Liver (tissue), 9 donors: ENCODE measurements around the gene RSAD2. TPM values are rescaled to one million over a fixed set of nuclear protein-coding genes. Genes with fewer than 3 reads are reported as not detected.

Experiments
- DNase-seq: peaks from one replicate; pipeline ENCODE4 v3.0.0-alpha.2; 2017; ENCODE audit warnings: low spot score
- H3K27ac ChIP-seq, 2 donors: one replicate each; pipeline ENCODE4 v1.7.0; 2013; ENCODE audit warnings: inconsistent platforms in 2 of 2, low read length in 2 of 2, control low read depth in 1 of 2, low read depth in 1 of 2, mild to moderate bottlenecking in 1 of 2
- H3K27me3 ChIP-seq, 4 donors: one replicate each; pipeline versions ENCODE4 v1.6.1 to v1.7.0; 2013; ENCODE audit warnings: low read length in 3 of 4, inconsistent platforms in 1 of 4, mild to moderate bottlenecking in 1 of 4, moderate library complexity in 1 of 4; ENCODE audit not compliant: control insufficient read depth in 4 of 4, insufficient read depth in 4 of 4
- H3K36me3 ChIP-seq, 4 donors: one replicate each; pipeline versions ENCODE4 v1.6.1 to v1.7.0; 2013; ENCODE audit warnings: low read length in 3 of 4, mild to moderate bottlenecking in 3 of 4, low read depth in 1 of 4, moderate library complexity in 1 of 4; ENCODE audit not compliant: control insufficient read depth in 4 of 4, insufficient read depth in 3 of 4
- H3K4me1 ChIP-seq, 4 donors: one replicate each; pipeline versions ENCODE4 v1.6.1 to v1.7.0; 2013; ENCODE audit warnings: low read length in 3 of 4, mild to moderate bottlenecking in 3 of 4, moderate library complexity in 1 of 4; ENCODE audit not compliant: control insufficient read depth in 4 of 4, insufficient read depth in 4 of 4
- H3K4me3 ChIP-seq, 3 donors: one replicate each; pipeline versions ENCODE4 v1.6.1 to v1.7.0; 2013; ENCODE audit warnings: low read length in 3 of 3, control low read depth in 1 of 3, low read depth in 1 of 3, mild to moderate bottlenecking in 1 of 3
- H3K9ac ChIP-seq, 2 donors: one replicate each; pipeline ENCODE4 v1.7.0; 2013; ENCODE audit warnings: low read length in 2 of 2, mild to moderate bottlenecking in 2 of 2, moderate library complexity in 2 of 2, control low read depth in 1 of 2, low read depth in 1 of 2
- H3K9me3 ChIP-seq, 4 donors: one replicate each; pipeline versions ENCODE4 v1.6.1 to v1.7.0; 2013; ENCODE audit warnings: low read length in 3 of 4; ENCODE audit not compliant: control insufficient read depth in 4 of 4
- ATF3 ChIP-seq: IDR thresholded peaks from 2 replicates; pipeline ENCODE4 v1.6.1; 2016; ENCODE audit warnings: antibody characterized with exemption
- CTCF ChIP-seq: fragments of 150-350 bp; IDR thresholded peaks from 2 replicates; pipeline ENCODE4 v1.5.1; 2017; ENCODE audit warnings: improper control_type of control experiment, low read depth, low read length; ENCODE audit not compliant: missing input control
- EGR1 ChIP-seq, 2 donors: IDR thresholded peaks; 2 replicates each; pipeline ENCODE4 v1.6.1; 2016 to 2018; ENCODE audit warnings: antibody characterized with exemption in 2 of 2, low read depth in 2 of 2
- FOXA1 ChIP-seq: IDR thresholded peaks from 2 replicates; pipeline ENCODE4 v1.6.1; 2016; ENCODE audit warnings: antibody characterized with exemption
- FOXA2 ChIP-seq: IDR thresholded peaks from 2 replicates; pipeline ENCODE4 v1.6.1; 2016; ENCODE audit warnings: antibody characterized with exemption
- GABPA ChIP-seq, 2 donors: IDR thresholded peaks in 1 of 2; conservative IDR thresholded peaks in 1 of 2; 2 replicates each; pipeline ENCODE4 v1.6.1; 2016; ENCODE audit warnings: antibody characterized with exemption in 2 of 2, mild to moderate bottlenecking in 1 of 2, moderate library complexity in 1 of 2
- HNF4A ChIP-seq, 2 donors: conservative IDR thresholded peaks; 2 replicates each; pipeline ENCODE4 v1.6.1; 2016; ENCODE audit warnings: antibody characterized with exemption in 2 of 2, mild to moderate bottlenecking in 2 of 2
- HNF4G ChIP-seq: IDR thresholded peaks from 2 replicates; pipeline ENCODE4 v1.6.1; 2016; ENCODE audit warnings: antibody characterized with exemption
- JUND ChIP-seq, 2 donors: IDR thresholded peaks; 2 replicates each; pipeline ENCODE4 v1.6.1; 2016; ENCODE audit warnings: antibody characterized with exemption in 2 of 2
- NR2F2 ChIP-seq: IDR thresholded peaks from 2 replicates; pipeline ENCODE4 v1.6.1; 2016; ENCODE audit warnings: antibody characterized with exemption
- RAD21 ChIP-seq, 2 donors: IDR thresholded peaks; 2 replicates each; pipeline ENCODE4 v1.6.1; 2016; ENCODE audit warnings: antibody characterized with exemption in 2 of 2, mild to moderate bottlenecking in 2 of 2
- REST ChIP-seq: IDR thresholded peaks from 2 replicates; pipeline ENCODE4 v1.6.1; 2016; ENCODE audit warnings: antibody characterized with exemption, mild to moderate bottlenecking
- RXRA ChIP-seq, 2 donors: IDR thresholded peaks; 2 replicates each; pipeline ENCODE4 v1.6.1; 2017 to 2018; ENCODE audit warnings: antibody characterized with exemption in 2 of 2, mild to moderate bottlenecking in 1 of 2
- SP1 ChIP-seq: IDR thresholded peaks from 2 replicates; pipeline ENCODE4 v1.6.1; 2018; ENCODE audit warnings: antibody characterized with exemption, mild to moderate bottlenecking
- TAF1 ChIP-seq: conservative IDR thresholded peaks from 2 replicates; pipeline ENCODE4 v1.6.1; 2016; ENCODE audit warnings: antibody characterized with exemption, mild to moderate bottlenecking
- YY1 ChIP-seq: IDR thresholded peaks from 2 replicates; pipeline ENCODE4 v1.6.1; 2016; ENCODE audit warnings: antibody characterized with exemption, mild to moderate bottlenecking
- ZBTB33 ChIP-seq: IDR thresholded peaks from 2 replicates; pipeline ENCODE4 v1.6.1; 2016; ENCODE audit warnings: antibody characterized with exemption
- WGBS: extraction: QIAGEN DNeasy Blood & Tissue Kit; methylation state at CpG from one replicate; pipeline ENCODE4 v1.1.7; 2013; 5-methylcytosine and 5-hydroxymethylcytosine counted together
- polyA plus RNA-seq, 2 donors: library from polyadenylated mRNA; stranded (reverse) in 1 of 2; unstranded in 1 of 2; fragments of 200-250 nt in 1 of 2; fragments of >200 nt in 1 of 2; fragmentation: Nextera tagmentation in 1 of 2; extraction: Ambion mirVana in 1 of 2; gene quantifications; one replicate each; pipeline versions ENCODE4 v1.2.1 to v1.2.3, GENCODE V29; 2013 to 2015
- total RNA-seq, 2 donors: library from RNA; depleted of rRNA; stranded (reverse); fragments of >200 nt; gene quantifications; one replicate each; pipeline ENCODE4 v1.2.3, GENCODE V29; 2014
- donor health status: healthy.
- donor health status: healthy.
- donor health status: healthy.
- donor health status: healthy.
- donor health status: healthy.

RSAD2 gene
- total and polyA plus RNA-seq, 4 donors: 1.3 to 15.9 (median 1.9) TPM

- TF ChIP-seq REST (no peak), FOXA2 (no peak)
Observed at GRCh38 chr2:6923319-6923718, 45.7 kb downstream of the RSAD2 start (continued).

GRCh38 chr2:6924101-6924923, 46.7 kb downstream of the RSAD2 start:
- no peaks in the 10 kb centered on the region for H3K27me3 ChIP-seq
- no peaks in the 10 kb centered on the region for H3K36me3 ChIP-seq
- no peak for DNase-seq
- whole genome bisulfite sequencing: 96% methylated on average over 19 of the region's 19 CpGs
- no peak overlapping the region for H3K9ac ChIP-seq
- no peaks in the 10 kb centered on the region for H3K9me3 ChIP-seq
- no peak overlapping the region for H3K4me3 ChIP-seq
- H3K4me1 ChIP-seq: peaks cover 0 to 5% (median 4%) of the 10 kb centered on the region in 4 donors
- TF ChIP-seq NR2F2: no peak
- TF ChIP-seq ATF3: no peak
- no peak for TF ChIP-seq JUND (IDR thresholded peaks at IDR 0.05)
- H3K27ac ChIP-seq: no peak overlapping the region

- Histone ChIP-seq H3K27ac (no peak overlapping the region), H3K4me3 (no peak overlapping the region), H3K27me3 (no peaks in the 10 kb centered on the region), H3K9me3 (no peaks in the 10 kb centered on the region), H3K4me1 (peaks cover 0 to 5% (median 4%) of the 10 kb centered on the region in 4 donors), H3K9ac (no peak overlapping the region), H3K36me3 (no peaks in the 10 kb centered on the region)
- WGBS: 78% methylated on average over 7 of the region's 7 CpGs
- no peak for DNase-seq
- TF ChIP-seq CTCF (no peak), NR2F2 (no peak), RAD21 (IDR thresholded peaks at IDR 0.05) (no peak), HNF4G (no peak), ATF3 (no peak), ZBTB33 (no peak), REST (no peak), FOXA1 (no peak), RXRA (IDR thresholded peaks at IDR 0.05) (no peak), GABPA (IDR thresholded peaks at IDR 0.05 in 1 of 2, conservative IDR thresholded peaks at IDR 0.05 in 1 of 2) (no peak), TAF1 (no peak), EGR1 (IDR thresholded peaks at IDR 0.05; ENCODE audit: low read depth in 2 of 2) (no peak), FOXA2 (no peak), HNF4A (conservative IDR thresholded peaks at IDR 0.05) (no peak), SP1 (no peak), JUND (IDR thresholded peaks at IDR 0.05) (no peak), YY1 (no peak)
Observed at GRCh38 chr2:6924924-6925409, 47.4 kb downstream of the RSAD2 start.
